K562 (cell line): ENCODE measurements around the gene APOBEC3A. TPM values are rescaled to one million over a fixed set of nuclear protein-coding genes. Genes with fewer than 3 reads are reported as not detected.

Experiments
- ATAC-seq: fragments of 200-7000 bp; cut with Tn5 transposase; 3 replicates; pipeline ENCODE4 v1.9.1; 2020; ENCODE audit warnings: moderate library complexity
- BruUV-seq: library from RNA; stranded (reverse); fragments of 400-500 nt; replicated peaks from 2 replicates; lab custom pipeline; 2021; lab: Mats Ljungman, UMichigan
- CTCF ChIA-PET: fragments of 300-600 bp; formaldehyde crosslinking; extraction: SDS; loops from one replicate; lab custom pipeline; 2021; ENCODE audit warnings: low intra/inter-chr PET ratio; lab: Yijun Ruan, JAX
- POLR2A ChIA-PET: fragments of 300-600, 350-650 bp; sonication (Branson Sonifier 250); formaldehyde crosslinking; extraction: SDS; loops from one replicate; lab custom pipeline; 2021; ENCODE audit warnings: antibody characterized with exemption, inconsistent platforms; lab: Yijun Ruan, JAX
- DNase-seq, 4 experiments: peaks; one replicate each; pipeline versions ENCODE4 v3.0.0 to v3.0.0-alpha.2; 2011 to 2018; ENCODE audit warnings: low spot score in 3 of 4, mixed read lengths in 3 of 4; ENCODE audit errors: extremely low read depth in 1 of 4
- FAIRE-seq: peaks from 2 replicates; lab custom pipeline; 2011; peaks lifted over from hg19 to GRCh38; lab: Jason Lieb, UNC
- H2AFZ ChIP-seq: 2 replicates; pipeline ENCODE4 v1.6.0; 2011; ENCODE audit warnings: low read depth, low read length, control low read depth, inconsistent platforms
- H3K27ac ChIP-seq: fragments of 200-600 bp; 3 replicates; pipeline ENCODE4 v1.8.0; 2011; ENCODE audit warnings: low read depth, mild to moderate bottlenecking, control low read depth, inconsistent platforms, low read length, moderate library complexity, mixed read lengths; ENCODE audit errors: extremely low read depth
- H3K27me3 ChIP-seq, 2 experiments: fragments of 300-600 bp in 1 of 2; 2 replicates in 1 of 2; 3 replicates in 1 of 2; pipeline versions ENCODE4 v1.6.0 to v1.8.0; 2011; ENCODE audit warnings: inconsistent platforms in 2 of 2, low read length in 2 of 2, mild to moderate bottlenecking in 1 of 2, mixed read lengths in 1 of 2, moderate library complexity in 1 of 2; ENCODE audit not compliant: control insufficient read depth in 2 of 2, insufficient read depth in 2 of 2
- H3K36me3 ChIP-seq: fragments of 300-600 bp; 3 replicates; pipeline ENCODE4 v1.8.0; 2011; ENCODE audit warnings: mild to moderate bottlenecking, low read length, inconsistent platforms; ENCODE audit not compliant: control insufficient read depth, insufficient read depth
- H3K4me1 ChIP-seq, 2 experiments: fragments of 200-600 bp in 1 of 2; replicated peaks in 1 of 2; 2 replicates in 1 of 2; 3 replicates in 1 of 2; pipeline versions ENCODE4 v1.5.1 to v1.8.0; 2011; ENCODE audit warnings: inconsistent platforms in 2 of 2, low read length in 2 of 2, mild to moderate bottlenecking in 1 of 2, mixed read lengths in 1 of 2, moderate library complexity in 1 of 2; ENCODE audit not compliant: control insufficient read depth in 2 of 2, insufficient read depth in 2 of 2
- H3K4me2 ChIP-seq: 2 replicates; pipeline ENCODE4 v1.6.1; 2011; ENCODE audit warnings: low read length, control low read depth, inconsistent platforms, mixed read lengths; ENCODE audit not compliant: insufficient read depth
- H3K4me3 ChIP-seq: fragments of 200-600 bp; sonication (generic), shearing (Covaris generic); 2 replicates; pipeline ENCODE4 v1.5.1; 2016; ENCODE audit warnings: control low read depth, inconsistent platforms
- H3K79me2 ChIP-seq: fragments of 200-600 bp; 3 replicates; pipeline ENCODE4 v1.8.0; 2011; ENCODE audit warnings: low read length, inconsistent platforms; ENCODE audit not compliant: control insufficient read depth, insufficient read depth
- H3K9ac ChIP-seq, 2 experiments: 2 replicates each; pipeline versions ENCODE4 v1.6.0 to v1.6.1; 2011; ENCODE audit warnings: low read depth in 2 of 2, low read length in 2 of 2, control low read depth in 1 of 2, inconsistent platforms in 1 of 2, mild to moderate bottlenecking in 1 of 2, mixed read lengths in 1 of 2; ENCODE audit not compliant: insufficient read depth in 1 of 2
- H3K9me1 ChIP-seq: one replicate; pipeline ENCODE4 v1.6.0; 2011; ENCODE audit warnings: inconsistent platforms, mild to moderate bottlenecking, low read length, moderate library complexity; ENCODE audit not compliant: control insufficient read depth, insufficient read depth
- H3K9me3 ChIP-seq: replicated peaks from 2 replicates; pipeline ENCODE4 v1.5.1; 2011; ENCODE audit warnings: low read depth, low read length, inconsistent platforms; ENCODE audit not compliant: control insufficient read depth, insufficient read depth
- H4K20me1 ChIP-seq: replicated peaks from 2 replicates; pipeline ENCODE4 v1.6.1; 2011; ENCODE audit warnings: low read length, inconsistent platforms, mixed read lengths; ENCODE audit not compliant: control insufficient read depth, insufficient read depth
- ARID3A ChIP-seq: IDR thresholded peaks from 2 replicates; pipeline ENCODE4 v1.6.1; 2012; ENCODE audit warnings: low read depth, low read length, improper control_type of control experiment, borderline replicate concordance
- DIDO1 ChIP-seq: fragments of 450-650 bp; IDR thresholded peaks from 2 replicates; pipeline ENCODE4 v1.6.1; 2016; ENCODE audit warnings: low read depth, missing biosample characterization, missing genetic modification characterization
- FOS ChIP-seq: IDR thresholded peaks from 3 replicates; pipeline ENCODE4 v1.6.1; 2011; ENCODE audit not compliant: insufficient read length; ENCODE audit errors: extremely low read depth
- GMEB1 ChIP-seq: fragments of 250-450 bp; sonication (Bioruptor Pico); IDR thresholded peaks from 2 replicates; pipeline ENCODE4 v1.4.0; 2020; ENCODE audit warnings: mild to moderate bottlenecking
- HLTF ChIP-seq: fragments of 450-650 bp; IDR thresholded peaks from 2 replicates; pipeline ENCODE4 v1.6.1; 2016
- MED1 ChIP-seq: sonication (generic); formaldehyde crosslinking; IDR thresholded peaks from 2 replicates; pipeline ENCODE4 v1.8.1; 2023; ENCODE audit warnings: missing genetic modification reagents, borderline replicate concordance
- SMARCE1 ChIP-seq: fragments of 450-650 bp; IDR thresholded peaks from 2 replicates; pipeline ENCODE4 v1.7.1; 2016; ENCODE audit warnings: mild to moderate bottlenecking
- SMC3 ChIP-seq: conservative IDR thresholded peaks from 2 replicates; pipeline ENCODE4 v1.6.1; 2011; ENCODE audit warnings: low read depth, low read length, improper control_type of control experiment; ENCODE audit not compliant: insufficient read depth
- TGIF2 ChIP-seq: sonication (generic); formaldehyde crosslinking; IDR thresholded peaks from 2 replicates; pipeline ENCODE4 v1.8.1; 2022; ENCODE audit warnings: mild to moderate bottlenecking, missing genetic modification reagents, moderate library complexity
- TRIM28 ChIP-seq: fragments of 450-650 bp; IDR thresholded peaks from 2 replicates; pipeline ENCODE4 v1.6.1; 2017
- ZBED1 ChIP-seq: IDR thresholded peaks from 2 replicates; pipeline ENCODE4 v1.6.1; 2014
- ZBTB5 ChIP-seq: fragments of 450-650 bp; IDR thresholded peaks from 2 replicates; pipeline ENCODE4 v1.6.1; 2017; ENCODE audit warnings: antibody characterized with exemption
- ZNF23 ChIP-seq: fragments of 250-450 bp; sonication (Bioruptor Pico); IDR thresholded peaks from 2 replicates; pipeline ENCODE4 v1.4.0; 2020; ENCODE audit warnings: mild to moderate bottlenecking
- ZNF586 ChIP-seq: fragments of 450-650 bp; formaldehyde crosslinking; conservative IDR thresholded peaks from 2 replicates; pipeline ENCODE4 v1.4.0; 2020; ENCODE audit warnings: mild to moderate bottlenecking, moderate library complexity
- ZNF79 ChIP-seq: fragments of 250-450 bp; sonication (Bioruptor Pico); IDR thresholded peaks from 2 replicates; pipeline ENCODE4 v1.4.0; 2020; ENCODE audit warnings: low read depth, mild to moderate bottlenecking, moderate library complexity
- WGBS: fragments of 100-300 bp; shearing (Covaris generic); methylation state at CpG from one replicate; pipeline ENCODE4 v1.1.6; 2016; ENCODE audit warnings: low coverage, mixed read lengths; ENCODE audit not compliant: insufficient coverage; ENCODE audit errors: missing lambda C conversion rate; 5-methylcytosine and 5-hydroxymethylcytosine counted together
- in situ Hi-C: fragments of 300-500 bp; cut with MboI; formaldehyde crosslinking; loops from 4 replicates; pipeline ENCODE4 v1.15.0; 2018; ENCODE audit warnings: inconsistent platforms, mixed read lengths
- intact Hi-C: fragments of 100-400 bp; cut with micrococcal nuclease; formaldehyde crosslinking; loops from 2 replicates; pipeline ENCODE4 v1.14.2; 2022
- polyA plus RNA-seq, 8 experiments: library from polyadenylated mRNA; depleted of rRNA in 4 of 8; stranded (reverse) in 5 of 8; unstranded in 3 of 8; fragments of >200 nt; fragmentation: Nextera tagmentation in 2 of 8; fragmentation: Illumina TruSeq in 1 of 8; extraction: Ambion mirVana in 2 of 8; extraction: Trizol in 1 of 8; gene quantifications; 2 replicates each; pipeline versions ENCODE4 v1.2.1 to v1.2.3, GENCODE V29; 2011 to 2014; ENCODE audit warnings: inconsistent platforms in 1 of 8, missing spikeins in 1 of 8
- total RNA-seq, 7 experiments: library from RNA; depleted of rRNA in 6 of 7; stranded (reverse); fragments of >200 nt in 6 of 7; fragmentation: Illumina TruSeq in 2 of 7; extraction: Trizol in 2 of 7; gene quantifications; 2 replicates each; pipeline versions ENCODE4 v1.2.1 to v1.2.3, GENCODE V29; 2011 to 2021; ENCODE audit warnings: low replicate concordance in 1 of 7

Gene APOBEC3A
- total and polyA plus RNA-seq, 9 of the 15 experiments (the other 6 are each of a cell fraction or from before 2014, with no cell fraction given), result 0.04 TPM; not detected in 8

GRCh38 chr22:38923463-38924346, 33.7 kb upstream of the APOBEC3A start (continued):
- TF ChIP-seq ZNF586, result no peak
- TF ChIP-seq FOS, result peak; percentile 22
- TF ChIP-seq, all 486 proteins: peak for 11

GRCh38 chr22:38924347-38924952, 33.0 kb upstream of the APOBEC3A start:
- ChIA-PET POLR2A (interaction anchor here (0.6 to 1.0 kb wide), 2 partner anchors 27 to 598 kb away, joined by 3 to 4 read pairs; no protein-coding TSS in a partner anchor), CTCF (no interaction called here)
- in situ Hi-C loops, result no loop called here
- Histone ChIP-seq H3K9me1 (no peaks in the 10 kb centered on the region), H3K79me2 (no peaks in the 10 kb centered on the region), H3K4me2 (peak overlapping the region; percentile 68), H3K4me3 (no peak overlapping the region), H3K27ac (no peak overlapping the region), H4K20me1 (no peaks in the 10 kb centered on the region), H3K9ac (no peak overlapping the region), H3K27me3 (no peaks in the 10 kb centered on the region), H3K9me3 (no peaks in the 10 kb centered on the region), H3K36me3 (no peaks in the 10 kb centered on the region), H2AFZ (peak overlapping the region; percentile 79), H3K4me1 (peaks cover 8 to 11% of the 10 kb centered on the region in 2 experiments)
- peak; percentile 46 for FAIRE-seq
- peak; percentile 47; the same call in 2 of the 3 replicates for ATAC-seq
- peak in 1 of 4 experiments; percentile 20 for DNase-seq
- intact Hi-C loops, result loop anchor here (10.0 kb wide), 1 partner anchor 50 kb away; the partner anchor contains the start of gene CBX6
- no TSS peak for BruUV-seq
- 6% methylated on average over 9 of the region's 9 CpGs for WGBS
- TF ChIP-seq SMARCE1 (peak; percentile 80; the same call in 1 of the 2 replicates), HLTF (no peak), ZBTB5 (no peak), SMC3 (no peak), TRIM28 (no peak), TGIF2 (no peak), ZNF79 (CRISPR knock-in tag) (no peak), ZBED1 (no peak), MED1 (CRISPR knock-in tag) (no peak), GMEB1 (CRISPR knock-in tag) (no peak), ZNF23 (CRISPR knock-in tag) (no peak), ARID3A (no peak), DIDO1 (no peak)
